Epithelial cell of esophagus (primary cell): ENCODE measurements around the gene AHCYL2.
A peak's percentile ranks its signal among the peaks of the same experiment; 100 is the strongest.

Experiments
- DNase-seq: peaks from one replicate; pipeline ENCODE4 v3.0.0; 2010; ENCODE audit warnings: low read depth
- H3K4me3 ChIP-seq: 2 replicates; pipeline ENCODE4 v1.5.1; 2011; ENCODE audit warnings: mild to moderate bottlenecking, low read length, control low read depth
- TF ChIP-seq, protein P1 (sequence below): IDR thresholded peaks from 2 replicates; pipeline ENCODE4 v1.5.1; 2011; ENCODE audit warnings: low read depth, mild to moderate bottlenecking, low read length, control low read depth, inconsistent platforms; ENCODE audit not compliant: insufficient read depth; ENCODE audit errors: missing control alignments

Gene AHCYL2

DNA sequence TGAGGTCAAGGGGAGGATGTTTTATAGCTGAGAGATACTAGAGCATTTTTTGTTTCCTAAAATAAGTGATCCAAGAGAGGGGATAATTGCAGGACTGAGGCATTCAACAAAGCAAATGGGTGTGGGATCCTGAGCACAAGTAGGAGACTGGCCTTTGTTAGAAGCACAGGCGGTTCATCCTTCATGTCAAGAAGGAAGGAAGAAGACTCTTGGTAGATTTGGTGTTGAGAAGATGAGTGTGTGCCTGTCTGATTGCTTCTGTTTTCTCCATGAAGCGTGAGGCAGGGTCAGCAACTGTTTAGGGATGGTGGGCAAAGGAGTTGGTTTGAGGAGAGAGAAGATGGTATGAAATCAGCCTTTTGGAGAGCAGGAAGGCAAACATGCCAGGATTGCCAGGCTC lies 237.0 kb downstream of the AHCYL2 start:
- no peak overlapping the region for H3K4me3 ChIP-seq
- DNase-seq: no peak
- TF ChIP-seq, protein P1, sequence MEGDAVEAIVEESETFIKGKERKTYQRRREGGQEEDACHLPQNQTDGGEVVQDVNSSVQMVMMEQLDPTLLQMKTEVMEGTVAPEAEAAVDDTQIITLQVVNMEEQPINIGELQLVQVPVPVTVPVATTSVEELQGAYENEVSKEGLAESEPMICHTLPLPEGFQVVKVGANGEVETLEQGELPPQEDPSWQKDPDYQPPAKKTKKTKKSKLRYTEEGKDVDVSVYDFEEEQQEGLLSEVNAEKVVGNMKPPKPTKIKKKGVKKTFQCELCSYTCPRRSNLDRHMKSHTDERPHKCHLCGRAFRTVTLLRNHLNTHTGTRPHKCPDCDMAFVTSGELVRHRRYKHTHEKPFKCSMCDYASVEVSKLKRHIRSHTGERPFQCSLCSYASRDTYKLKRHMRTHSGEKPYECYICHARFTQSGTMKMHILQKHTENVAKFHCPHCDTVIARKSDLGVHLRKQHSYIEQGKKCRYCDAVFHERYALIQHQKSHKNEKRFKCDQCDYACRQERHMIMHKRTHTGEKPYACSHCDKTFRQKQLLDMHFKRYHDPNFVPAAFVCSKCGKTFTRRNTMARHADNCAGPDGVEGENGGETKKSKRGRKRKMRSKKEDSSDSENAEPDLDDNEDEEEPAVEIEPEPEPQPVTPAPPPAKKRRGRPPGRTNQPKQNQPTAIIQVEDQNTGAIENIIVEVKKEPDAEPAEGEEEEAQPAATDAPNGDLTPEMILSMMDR: no peak

DNA sequence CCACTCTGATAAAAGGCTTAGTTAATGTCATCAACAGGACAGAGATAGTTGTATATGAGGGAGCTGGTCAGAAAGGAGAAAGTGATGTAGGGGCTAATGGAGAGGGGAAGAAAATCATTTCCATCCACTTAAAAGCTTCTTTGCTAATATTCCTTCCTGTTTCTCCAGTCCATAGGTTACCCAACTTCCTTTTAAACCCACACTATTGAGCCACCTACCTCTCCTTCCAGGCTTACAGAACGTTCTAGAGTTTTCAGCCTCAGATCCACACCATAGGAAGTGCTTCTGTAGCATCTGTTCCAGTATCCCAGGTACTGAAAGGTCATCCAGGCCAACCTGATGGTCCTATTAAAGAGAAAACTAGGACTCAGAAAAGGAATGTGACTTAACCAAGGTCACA lies 237.6 kb downstream of the AHCYL2 start:
- DNase-seq: no peak
- no peak overlapping the region for H3K4me3 ChIP-seq
- TF ChIP-seq, protein P1: no peak

DNA sequence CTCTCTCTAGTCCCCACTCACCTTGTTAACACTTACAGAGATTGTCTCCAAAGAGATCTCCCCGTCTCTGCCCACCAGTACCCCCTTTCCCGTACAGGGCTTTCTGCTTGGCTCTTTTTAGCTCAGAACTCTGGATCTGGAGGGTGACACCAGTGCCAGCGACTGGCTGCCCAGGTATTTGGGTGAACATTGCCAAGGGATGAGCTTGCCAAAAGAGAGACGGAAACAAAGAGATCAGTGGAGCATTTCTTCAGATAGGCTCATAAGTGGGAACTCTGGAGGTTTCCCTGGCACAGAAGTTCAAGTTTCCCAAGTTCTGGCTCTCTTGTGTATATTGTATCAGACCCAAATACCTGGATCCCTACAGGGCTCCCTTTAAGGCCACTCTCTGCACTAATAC lies 239.4 kb downstream of the AHCYL2 start:
- DNase-seq: no peak
- TF ChIP-seq, protein P1: no peak
- no peak overlapping the region for H3K4me3 ChIP-seq

DNA sequence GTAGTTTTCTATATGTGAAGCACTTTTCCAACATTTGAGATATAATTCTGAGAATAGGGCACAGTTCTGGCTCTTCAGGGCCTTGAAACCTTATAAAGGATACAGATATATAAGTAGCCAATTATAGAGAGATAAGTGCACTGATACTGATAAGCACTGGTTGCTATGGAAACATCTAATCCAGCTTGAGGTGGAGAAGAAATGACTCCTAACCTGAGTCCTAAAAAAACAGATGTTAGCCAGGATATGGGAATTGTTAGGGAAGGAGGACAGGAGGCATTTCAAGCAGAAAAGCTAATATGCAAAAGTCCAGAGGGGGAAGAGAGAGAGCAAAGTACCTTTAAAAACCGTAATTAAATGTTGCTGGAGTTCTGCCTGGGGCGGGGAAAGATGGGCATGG lies 240.2 kb downstream of the AHCYL2 start:
- H3K4me3 ChIP-seq: no peak overlapping the region
- no peak for DNase-seq
- TF ChIP-seq, protein P1: no peak

DNA sequence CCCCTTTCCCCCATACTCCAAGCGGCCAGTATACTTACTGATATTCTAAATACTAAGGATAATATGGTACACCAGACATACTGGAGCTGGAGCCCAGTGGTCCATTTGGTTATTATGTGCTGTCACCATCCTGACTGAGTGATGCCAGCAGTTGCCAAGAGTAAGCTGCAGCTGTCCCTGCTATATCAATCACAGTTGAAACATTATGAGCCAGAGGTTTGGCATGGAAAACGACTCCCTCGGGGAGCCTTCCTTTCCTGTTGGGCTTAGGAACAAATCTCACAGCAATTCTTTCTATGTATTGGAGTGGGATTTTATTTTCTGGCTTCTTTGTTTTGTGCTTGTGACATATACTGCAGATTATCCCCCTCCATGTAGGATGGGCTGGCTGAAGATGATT lies 242.0 kb downstream of the AHCYL2 start:
- TF ChIP-seq, protein P1: no peak

DNA sequence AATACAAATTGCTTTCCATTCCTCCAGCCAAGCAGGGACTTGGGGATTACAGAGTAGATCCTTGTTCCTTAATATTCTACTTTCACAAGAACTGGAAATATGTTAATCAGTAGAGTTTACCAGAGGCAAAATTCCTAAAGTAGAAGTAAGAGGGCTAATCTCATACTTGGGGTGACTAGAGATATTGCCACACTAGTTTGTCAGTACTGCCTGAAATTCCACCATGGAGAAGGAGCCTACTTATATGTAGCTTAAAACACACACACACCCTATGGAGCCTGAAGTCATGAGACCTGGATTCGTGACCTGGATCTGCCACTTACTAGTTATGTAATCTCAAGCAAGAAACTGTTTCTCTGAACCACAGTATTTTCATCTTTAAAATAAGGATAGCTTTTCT lies 243.3 kb downstream of the AHCYL2 start:
- H3K4me3 ChIP-seq: no peak overlapping the region
- DNase-seq: peak; percentile 85
- TF ChIP-seq, protein P1: no peak

More for the DNA sequence above, 242.0 kb downstream of the AHCYL2 start:
- no peak overlapping the region for H3K4me3 ChIP-seq
- no peak for DNase-seq

DNA sequence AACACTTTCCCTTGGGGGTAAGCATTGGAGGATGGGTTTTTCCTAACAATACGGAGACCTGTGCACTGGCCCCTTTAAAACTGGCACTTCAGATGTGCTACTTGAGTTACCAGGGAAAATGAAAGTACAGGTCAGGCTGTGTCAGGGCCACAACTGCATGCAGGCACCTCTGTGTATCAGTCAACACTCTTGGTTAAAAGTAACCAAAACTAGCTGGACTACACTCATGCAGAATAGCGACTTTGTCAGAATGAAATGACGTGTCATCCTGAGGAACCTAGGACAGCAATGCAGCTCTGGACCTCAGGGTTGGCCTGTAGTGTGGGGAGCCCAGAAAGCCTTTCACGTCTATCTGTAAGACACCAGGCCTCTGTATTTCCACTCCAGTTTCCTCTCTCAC lies 243.7 kb downstream of the AHCYL2 start:
- DNase-seq: no peak
- TF ChIP-seq, protein P1: no peak
- no peak overlapping the region for H3K4me3 ChIP-seq
